Spleen (tissue), 11 donors: ENCODE results near the gene TOMM5. TPM values are rescaled to one million over a fixed set of nuclear protein-coding genes. Genes with fewer than 3 reads are reported as not detected.

Experiments
- DNase-seq: peaks from one replicate; pipeline ENCODE4 v3.0.0-alpha.2; 2020
- H3K27ac ChIP-seq, 8 donors: fragments of 200-600 bp; sonication (generic) in 7 of 8; 1 replicate in 4 of 8; 2 replicates in 4 of 8; pipeline versions ENCODE4 v1.5.0 to v1.8.0; 2016 to 2021; ENCODE audit warnings: inconsistent platforms in 4 of 8, mild to moderate bottlenecking in 4 of 8, moderate library complexity in 1 of 8
- H3K27me3 ChIP-seq, 7 donors: fragments of 200-600 bp; sonication (generic) in 6 of 7; replicated peaks in 1 of 7; 1 replicate in 4 of 7; 2 replicates in 3 of 7; pipeline versions ENCODE4 v1.5.0 to v1.8.0; 2016 to 2021; ENCODE audit warnings: inconsistent platforms in 3 of 7, mild to moderate bottlenecking in 1 of 7
- H3K36me3 ChIP-seq, 6 donors: fragments of 200-600 bp; sonication (generic) in 5 of 6; 1 replicate in 4 of 6; 2 replicates in 2 of 6; pipeline versions ENCODE4 v1.5.0 to v1.8.0; 2016 to 2021; ENCODE audit warnings: inconsistent platforms in 2 of 6
- H3K4me1 ChIP-seq, 6 donors: fragments of 200-600 bp; sonication (generic) in 5 of 6; 1 replicate in 3 of 6; 2 replicates in 3 of 6; pipeline versions ENCODE4 v1.5.0 to v1.8.0; 2016 to 2021; ENCODE audit warnings: inconsistent platforms in 3 of 6
- H3K4me3 ChIP-seq, 8 donors: fragments of 200-600 bp; sonication (generic) in 7 of 8; 1 replicate in 4 of 8; 2 replicates in 4 of 8; pipeline versions ENCODE4 v1.5.0 to v1.8.0; 2016 to 2021; ENCODE audit warnings: inconsistent platforms in 4 of 8, mild to moderate bottlenecking in 4 of 8, moderate library complexity in 2 of 8
- H3K9me3 ChIP-seq, 8 donors: fragments of 200-600 bp; sonication (generic) in 7 of 8; 1 replicate in 4 of 8; 2 replicates in 4 of 8; pipeline versions ENCODE4 v1.5.0 to v1.8.0; 2016 to 2021; ENCODE audit warnings: inconsistent platforms in 4 of 8
- CTCF ChIP-seq, 11 experiments: fragments of 200-600 bp in 7 of 11; fragments of 450-650 bp in 4 of 11; sonication (generic) in 4 of 11; IDR thresholded peaks in 8 of 11; conservative IDR thresholded peaks in 3 of 11; 1 replicate in 7 of 11; 2 replicates in 4 of 11; pipeline versions ENCODE4 v1.4.0 to v1.8.0; 2016 to 2021; ENCODE audit warnings: antibody characterized with exemption in 11 of 11, inconsistent platforms in 4 of 11, mild to moderate bottlenecking in 1 of 11
- POLR2A ChIP-seq, 3 donors: fragments of 450-650 bp; IDR thresholded peaks; one replicate each; pipeline ENCODE4 v1.5.1; 2017; ENCODE audit warnings: antibody characterized with exemption in 3 of 3, mild to moderate bottlenecking in 1 of 3
- POLR2AphosphoS5 ChIP-seq, 3 donors: sonication (generic); formaldehyde crosslinking; IDR thresholded peaks; one replicate each; pipeline ENCODE4 v1.5.1; 2017; ENCODE audit warnings: antibody characterized with exemption in 3 of 3
- WGBS, 5 donors: extraction: QIAGEN DNeasy Blood & Tissue Kit in 3 of 5; methylation state at CpG; one replicate each; pipeline versions ENCODE4 v1.1.5 to v1.1.7; 2013 to 2018; 5-methylcytosine and 5-hydroxymethylcytosine counted together
- intact Hi-C: fragments of 100-400 bp; cut with DNase I; formaldehyde crosslinking; loops from one replicate; pipeline ENCODE4 v1.15.0; 2023; ENCODE audit warnings: low total_unique reads
- polyA plus RNA-seq, 3 donors: library from polyadenylated mRNA; stranded (reverse); fragments of 200-250 nt; gene quantifications; one replicate each; pipeline ENCODE4 v1.2.1, GENCODE V29; 2013
- total RNA-seq, 7 donors: library from RNA; depleted of rRNA in 3 of 7; stranded (reverse); fragments of >200 nt in 3 of 7; fragmentation: NEBNext Ultra II Directional in 4 of 7; extraction: Animal tissue kit (Norgen Biotek cat#: 25700) in 4 of 7; gene quantifications; one replicate each; pipeline versions ENCODE4 v1.1.0 to v1.2.1, GENCODE V29; 2016 to 2021
- donor health status: healthy with polysubstance abuse.
- donor health status: DM: no; HTN: no; CAD: no; lungs with moderate emphysema.
- donor health status: DM: no; HTN: no; CAD: no.
- donor health status: Bipolar disorder and iron deficiency.
- donor health status: healthy.
- donor health status: DM: no; HTN: no; CAD: no.
- donor health status: DM: yes; HTN: yes; CAD: no.

Gene TOMM5
- total and polyA plus RNA-seq, 10 donors: 54.1 to 155 (median 72.8) TPM

- DNase-seq: no peak
- H3K27me3 ChIP-seq: no peaks in the 10 kb centered on the region
- peaks cover 0 to 20% (median 13%) of the 10 kb centered on the region in 8 donors for H3K9me3 ChIP-seq
- H3K27ac ChIP-seq: no peak overlapping the region
- H3K4me3 ChIP-seq: no peak overlapping the region
- peaks cover 0 to 17% (median 0%) of the 10 kb centered on the region in 6 donors for H3K36me3 ChIP-seq
- H3K4me1 ChIP-seq: peaks cover 0 to 58% (median 20%) of the 10 kb centered on the region in 6 donors
- intact Hi-C loops: no loop called here
- whole genome bisulfite sequencing, 5 donors: 62 to 80% (median 67%) methylated on average over 3 of the region's 3 CpGs
- TF ChIP-seq POLR2A (IDR thresholded peaks at IDR 0.05) (no peak), POLR2AphosphoS5 (IDR thresholded peaks at IDR 0.05) (no peak), CTCF (IDR thresholded peaks at IDR 0.05 in 8 of 11, conservative IDR thresholded peaks at IDR 0.05 in 3 of 11) (no peak)
Measured at GRCh38 chr9:37563806-37564513, 28.4 kb downstream of the TOMM5 start.

- no peak overlapping the region for H3K4me3 ChIP-seq
- TF ChIP-seq POLR2AphosphoS5 (IDR thresholded peaks at IDR 0.05) (no peak), CTCF (IDR thresholded peaks at IDR 0.05 in 8 of 11, conservative IDR thresholded peaks at IDR 0.05 in 3 of 11) (no peak), POLR2A (IDR thresholded peaks at IDR 0.05) (no peak)
- WGBS, 5 donors: 71 to 85% (median 74%) methylated on average over 1 of the region's 1 CpG
- peaks cover 0 to 20% (median 13%) of the 10 kb centered on the region in 8 donors for H3K9me3 ChIP-seq
- intact Hi-C loops: no loop called here
- no peaks in the 10 kb centered on the region for H3K27me3 ChIP-seq
- peaks cover 0 to 17% (median 0%) of the 10 kb centered on the region in 6 donors for H3K36me3 ChIP-seq
- DNase-seq: no peak
- no peak overlapping the region for H3K27ac ChIP-seq
- H3K4me1 ChIP-seq: peaks cover 0 to 51% (median 20%) of the 10 kb centered on the region in 6 donors
Measured at GRCh38 chr9:37562826-37563225, 29.6 kb downstream of the TOMM5 start.

GRCh38 chr9:37561682-37562081 lies 30.7 kb downstream of the TOMM5 start:
- TF ChIP-seq POLR2AphosphoS5 (IDR thresholded peaks at IDR 0.05): no peak
- TF ChIP-seq POLR2A (IDR thresholded peaks at IDR 0.05): no peak
- no peak for TF ChIP-seq CTCF (IDR thresholded peaks at IDR 0.05 in 8 of 11, conservative IDR thresholded peaks at IDR 0.05 in 3 of 11)

GRCh38 chr9:37559855-37560592 lies 32.4 kb downstream of the TOMM5 start:
- Histone ChIP-seq H3K9me3 (peaks cover 0 to 19% (median 13%) of the 10 kb centered on the region in 8 donors), H3K27me3 (no peaks in the 10 kb centered on the region), H3K27ac (no peak overlapping the region), H3K36me3 (peaks cover 0 to 17% (median 0%) of the 10 kb centered on the region in 6 donors), H3K4me3 (no peak overlapping the region), H3K4me1 (peaks cover 0 to 23% (median 11%) of the 10 kb centered on the region in 6 donors)
- TF ChIP-seq POLR2AphosphoS5 (IDR thresholded peaks at IDR 0.05) (no peak), CTCF (IDR thresholded peaks at IDR 0.05 in 8 of 11, conservative IDR thresholded peaks at IDR 0.05 in 3 of 11) (no peak), POLR2A (IDR thresholded peaks at IDR 0.05) (no peak)
- no peak for DNase-seq
- WGBS, 5 donors: 84 to 94% (median 86%) methylated on average over 5 of the region's 5 CpGs
- intact Hi-C loops: no loop called here

More at GRCh38 chr9:37561682-37562081, 30.7 kb downstream of the TOMM5 start:
- no peak overlapping the region for H3K4me3 ChIP-seq
- peaks cover 0 to 20% (median 13%) of the 10 kb centered on the region in 8 donors for H3K9me3 ChIP-seq
- peaks cover 0 to 17% (median 0%) of the 10 kb centered on the region in 6 donors for H3K36me3 ChIP-seq
- DNase-seq: no peak
- peak overlapping the region in 2 of 8 donors; percentile 28 for H3K27ac ChIP-seq
- peaks cover 0 to 40% (median 17%) of the 10 kb centered on the region in 6 donors for H3K4me1 ChIP-seq
- intact Hi-C loops: no loop called here
- WGBS, 5 donors: 43 to 79% (median 75%) methylated on average over 2 of the region's 2 CpGs
- no peaks in the 10 kb centered on the region for H3K27me3 ChIP-seq
